Activated CD4-positive, CD25-positive, alpha-beta regulatory T cell treated with anti-CD3 and anti-CD28 coated beads, Interleukin-2, amount 50 U/mL, for 16 hours (primary cell): ENCODE measurements around the gene MCAM.

Experiments used
- DNase-seq: peaks from one replicate; pipeline ENCODE4 v3.0.0-alpha.2; 2020; ENCODE audit warnings: low read depth, low spot score

Gene MCAM

DNA sequence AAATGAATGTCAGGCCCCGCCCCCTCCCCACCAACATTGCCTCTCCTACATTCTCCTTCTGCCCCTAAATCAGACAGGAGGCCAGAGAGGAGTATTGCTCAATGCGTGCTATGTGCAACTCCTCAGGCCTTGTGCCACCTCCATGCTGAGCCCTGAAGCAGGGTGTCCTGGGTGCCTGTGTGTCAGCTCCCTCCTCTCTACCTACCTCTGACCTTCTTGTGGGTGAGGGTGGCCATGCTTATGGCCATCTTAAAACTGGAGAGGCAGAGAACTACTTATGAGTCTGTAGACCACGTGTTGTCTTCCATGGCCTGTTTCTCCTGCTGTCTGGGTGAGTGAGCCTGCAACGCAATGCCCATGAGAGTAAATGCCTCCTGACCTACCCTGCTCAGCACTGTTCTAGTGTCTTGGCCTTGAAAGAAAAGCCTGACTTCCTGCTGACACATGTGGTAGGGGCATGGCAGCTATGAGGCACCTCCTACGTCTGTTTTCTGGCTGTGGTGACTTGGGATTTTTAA lies 10.5 kb downstream of the MCAM start:
- no peak for DNase-seq

GRCh38 chr11:119305556-119306372 lies 11.2 kb downstream of the MCAM start:
- DNase-seq: no peak

- no peak for DNase-seq
Measured at GRCh38 chr11:119303227-119303718, 13.7 kb downstream of the MCAM start.

DNA sequence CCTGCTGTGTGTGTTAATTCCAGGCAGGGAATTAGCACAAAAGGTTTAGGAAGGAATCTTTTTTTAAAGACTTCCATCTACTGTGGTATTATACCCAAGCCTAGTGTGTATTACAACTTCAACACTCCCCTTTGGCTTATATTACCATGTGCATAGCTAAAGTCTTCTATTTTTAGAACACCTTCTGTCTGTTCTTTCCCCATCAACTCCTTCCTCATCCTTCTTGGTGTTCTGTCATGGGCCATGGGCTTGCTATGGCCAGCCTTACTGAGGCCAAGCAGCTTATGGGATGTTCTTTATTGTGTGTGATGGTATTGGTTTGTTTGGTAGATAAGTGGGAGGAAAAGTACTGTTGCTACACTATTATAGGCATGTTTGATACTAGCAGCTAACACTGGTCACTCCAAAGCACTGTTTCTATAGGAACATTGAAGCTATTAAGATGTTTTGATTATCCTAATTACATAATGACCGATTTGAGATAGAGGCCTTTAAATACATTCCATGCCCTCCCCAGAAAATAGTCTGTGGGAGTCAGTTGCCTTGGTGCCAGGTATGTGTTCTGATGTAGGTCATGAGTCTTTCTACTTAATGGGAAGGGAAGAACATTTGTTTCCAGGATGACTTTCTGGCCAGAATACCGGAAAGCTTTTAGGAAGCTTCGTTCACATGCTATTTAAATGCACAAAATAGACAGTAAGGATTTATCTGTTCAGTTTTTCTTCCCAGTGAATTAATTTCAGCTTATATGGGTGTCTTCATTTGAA lies 16.5 kb downstream of the MCAM start:
- DNase-seq: no peak

DNA sequence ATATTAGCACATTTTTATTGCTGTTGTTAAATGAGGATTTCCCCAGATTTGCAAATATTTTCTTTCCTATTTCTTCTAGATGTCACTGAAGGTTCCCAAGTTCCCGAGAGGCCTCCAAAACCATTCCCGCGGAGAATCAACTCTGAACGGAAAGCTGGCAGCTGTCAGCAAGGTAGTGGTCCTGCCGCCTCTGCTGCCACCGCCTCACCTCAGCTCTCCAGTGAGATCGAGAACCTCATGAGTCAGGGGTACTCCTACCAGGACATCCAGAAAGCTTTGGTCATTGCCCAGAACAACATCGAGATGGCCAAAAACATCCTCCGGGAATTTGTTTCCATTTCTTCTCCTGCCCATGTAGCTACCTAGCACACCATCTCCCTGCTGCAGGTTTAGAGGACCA lies 17.5 kb downstream of the MCAM start:
- no peak for DNase-seq

DNA sequence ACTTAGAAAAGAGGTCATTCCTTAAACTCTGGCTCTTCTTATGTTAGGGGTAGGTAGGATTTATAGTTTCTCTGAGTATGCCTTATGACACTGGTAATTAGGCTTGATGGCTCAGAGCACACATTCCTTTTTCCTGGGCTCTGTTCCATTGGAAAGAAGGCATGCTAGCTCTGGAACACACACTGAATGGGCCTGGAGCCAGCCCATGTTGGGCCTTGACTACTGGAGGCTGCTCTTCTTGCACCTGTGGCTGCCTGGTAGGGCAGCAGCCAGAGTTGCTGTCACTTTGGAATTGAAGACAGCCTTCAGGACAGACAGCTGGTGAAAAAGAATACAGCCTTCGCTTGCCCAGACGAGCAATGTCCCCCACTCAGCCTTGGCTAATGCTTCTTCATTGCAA lies 18.2 kb downstream of the MCAM start:
- DNase-seq: no peak

- DNase-seq: no peak
Measured at GRCh38 chr11:119297938-119298337, 19.0 kb downstream of the MCAM start.

GRCh38 chr11:119295178-119295577 lies 21.8 kb downstream of the MCAM start:
- DNase-seq: no peak

DNA sequence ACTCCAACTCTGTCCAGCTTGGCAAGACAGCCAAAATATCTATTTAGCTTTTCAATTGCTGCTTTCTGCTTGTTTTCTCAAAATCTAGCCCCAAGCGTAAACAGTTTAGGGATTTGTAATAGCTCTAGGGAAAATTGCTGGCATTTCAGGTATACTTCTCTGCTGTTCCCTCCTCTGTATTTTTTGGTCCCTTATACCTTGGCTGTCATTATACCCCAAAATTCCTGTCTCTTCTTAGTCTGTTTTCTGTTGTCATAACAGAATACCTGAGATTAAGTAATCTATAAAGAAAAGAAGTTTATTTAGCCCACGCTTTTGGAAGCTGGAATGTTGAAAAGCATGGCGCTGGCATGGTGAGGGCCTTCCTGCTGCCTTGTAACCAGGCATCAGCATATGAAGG lies 23.5 kb downstream of the MCAM start:
- no peak for DNase-seq

DNA sequence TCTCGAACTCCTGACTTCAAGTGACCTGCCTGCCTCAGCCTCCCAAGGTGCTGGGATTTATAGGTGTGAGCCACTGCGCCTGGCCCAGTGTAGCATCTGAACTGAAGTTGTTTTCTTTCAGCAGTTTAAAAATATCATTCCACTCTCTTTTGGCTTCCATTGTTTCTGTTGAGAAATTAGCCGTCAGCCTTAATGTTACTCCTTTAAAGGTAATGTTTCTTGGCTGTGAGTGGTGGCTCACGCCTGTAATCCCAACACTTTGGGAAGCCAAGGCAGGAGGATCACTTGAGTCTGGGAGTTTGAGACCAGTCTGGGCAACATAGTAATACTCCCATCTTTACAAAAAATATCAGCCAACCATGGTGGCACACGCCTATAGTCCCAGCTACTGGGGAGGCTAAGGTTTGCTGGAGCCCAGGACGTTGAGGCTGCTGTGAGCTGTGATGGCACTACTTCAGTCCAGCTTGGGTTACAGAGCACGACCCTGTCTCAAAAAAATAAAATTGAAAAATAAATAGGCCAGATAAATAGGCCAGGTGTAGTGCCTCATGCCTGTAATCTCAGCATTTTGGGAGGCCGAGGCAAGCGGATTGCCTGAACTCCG lies 25.9 kb downstream of the MCAM start:
- no peak for DNase-seq

DNA sequence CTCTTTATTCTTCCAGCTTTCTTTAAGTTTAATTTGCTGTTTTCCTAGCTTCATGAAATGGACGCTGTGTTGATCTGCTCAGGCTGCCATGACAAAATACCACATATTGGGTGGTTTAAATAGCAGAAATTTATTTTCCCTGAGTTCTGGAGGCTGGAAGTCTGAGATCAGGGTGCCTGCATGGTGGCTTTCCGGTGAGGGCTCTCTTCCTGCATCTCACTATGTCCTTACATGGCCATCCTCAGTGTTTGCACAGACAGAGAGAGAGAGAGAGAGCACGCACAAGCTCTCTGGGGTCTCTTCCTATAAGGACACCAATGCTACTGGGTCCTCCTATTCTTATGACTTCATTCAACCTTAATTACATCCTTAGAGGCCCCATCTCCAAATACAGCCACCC lies 28.7 kb downstream of the MCAM start:
- no peak for DNase-seq

- DNase-seq: no peak
Measured at GRCh38 chr11:119285431-119285830, 31.5 kb downstream of the MCAM start.

DNA sequence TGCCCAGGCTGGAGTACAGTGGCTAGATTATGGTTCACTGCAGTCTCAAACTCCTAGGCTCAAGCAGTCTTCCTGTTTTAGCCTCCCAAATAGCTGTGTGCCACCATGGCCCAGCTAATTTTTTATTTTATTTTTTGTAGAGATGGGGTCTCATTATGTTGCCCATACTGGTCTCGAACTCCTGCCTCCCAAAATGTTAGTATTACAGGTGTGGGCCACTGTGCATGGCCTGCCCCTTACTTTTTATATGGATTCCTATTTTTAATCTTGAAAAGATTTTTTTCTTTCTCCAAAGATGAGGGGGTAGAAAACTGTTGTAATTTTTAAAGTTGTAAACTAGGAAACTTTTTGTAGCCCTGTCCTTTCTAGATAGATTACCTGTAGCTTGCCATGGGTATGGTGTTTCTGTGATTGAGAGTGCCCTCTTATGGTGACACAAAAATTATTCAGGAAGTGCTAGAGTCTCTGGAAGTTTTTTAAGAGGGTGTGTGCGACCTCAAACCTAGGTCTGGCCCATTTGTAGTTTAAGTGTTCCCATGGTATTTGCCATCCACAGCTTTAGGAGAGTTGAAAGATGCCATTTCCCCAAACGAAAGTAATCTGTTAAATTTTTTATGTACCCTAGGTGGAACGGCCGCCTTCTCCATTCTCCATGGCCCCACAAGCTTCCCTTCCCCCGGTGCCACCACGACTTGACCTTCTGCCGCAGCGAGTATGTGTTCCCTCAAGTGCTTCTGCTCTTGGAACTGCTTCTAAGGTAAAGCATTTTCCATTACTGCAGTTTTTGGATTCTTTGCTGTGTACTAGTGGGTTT lies 32.4 kb downstream of the MCAM start:
- DNase-seq: no peak

DNA sequence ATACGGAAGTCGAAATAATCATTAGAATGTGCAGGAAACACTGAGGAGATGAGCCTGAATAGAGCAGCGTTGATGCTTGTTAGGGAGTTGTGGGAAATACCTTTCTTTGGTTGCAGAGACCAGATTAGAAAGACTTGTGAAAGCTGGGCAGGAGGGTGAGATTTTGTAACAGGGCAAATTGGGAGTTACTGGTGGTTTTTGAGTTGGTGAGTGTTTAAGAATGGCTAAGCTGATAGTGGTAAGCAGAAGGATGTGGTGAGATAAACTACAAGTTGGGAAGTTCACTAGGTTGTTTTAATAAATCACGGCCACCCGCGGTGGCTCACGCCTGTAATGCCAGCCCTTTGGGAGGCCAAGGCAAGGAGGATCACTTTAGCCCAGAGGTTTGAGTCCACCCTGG lies 34.4 kb downstream of the MCAM start:
- DNase-seq: no peak

DNA sequence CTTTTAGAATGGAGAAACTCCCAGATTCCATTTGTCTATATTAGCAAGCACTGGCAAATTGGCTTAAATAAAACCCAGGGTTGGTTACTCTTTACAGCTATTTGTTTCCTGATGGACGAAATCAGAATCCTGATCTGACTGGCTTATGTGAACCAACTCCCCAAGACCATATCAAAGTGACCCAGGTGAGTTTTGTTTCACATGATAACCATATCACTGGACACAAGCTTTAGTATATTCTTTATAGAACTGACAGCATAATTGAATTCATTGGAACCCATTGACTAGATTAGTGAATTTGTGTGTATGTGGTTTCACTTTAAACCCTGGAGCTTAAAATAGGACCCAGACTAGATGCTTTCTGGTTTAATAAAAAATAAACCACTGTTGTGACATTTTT lies 39.3 kb downstream of the MCAM start:
- no peak for DNase-seq

GRCh38 chr11:119273721-119274120 lies 43.2 kb downstream of the MCAM start:
- no peak for DNase-seq

DNA sequence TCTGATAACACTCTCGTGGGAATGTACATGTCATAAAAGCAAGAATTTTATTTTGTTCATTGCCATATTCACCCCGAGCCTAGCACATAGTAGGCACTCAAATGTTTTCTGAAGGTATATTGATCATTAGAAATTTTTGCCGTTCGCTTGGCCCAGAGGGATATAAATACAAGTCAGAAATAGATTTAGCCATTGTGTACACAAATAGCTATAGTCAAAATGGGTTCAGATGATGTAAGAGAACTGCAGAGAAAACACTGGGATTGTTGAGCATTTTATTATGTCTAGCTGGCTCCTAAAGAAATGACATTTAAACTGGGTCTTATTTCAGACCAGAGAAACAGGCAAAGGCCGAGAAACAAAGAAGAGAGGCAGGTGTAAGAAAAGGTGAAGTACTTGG lies 49.3 kb downstream of the MCAM start:
- DNase-seq: no peak

- no peak for DNase-seq
Measured at GRCh38 chr11:119266517-119267255, 50.2 kb downstream of the MCAM start.

GRCh38 chr11:119266063-119266462 lies 50.9 kb downstream of the MCAM start:
- no peak for DNase-seq

- DNase-seq: no peak
Measured at GRCh38 chr11:119263352-119263940, 53.5 kb downstream of the MCAM start.
